ENCODE measurements around the gene LAMTOR4. TPM values are rescaled to one million over a fixed set of nuclear protein-coding genes. Genes with fewer than 3 reads are reported as not detected.

LAMTOR4 gene
- total and polyA plus RNA-seq, 4 donors, result 63.4 to 288 (median 187) TPM

DNA sequence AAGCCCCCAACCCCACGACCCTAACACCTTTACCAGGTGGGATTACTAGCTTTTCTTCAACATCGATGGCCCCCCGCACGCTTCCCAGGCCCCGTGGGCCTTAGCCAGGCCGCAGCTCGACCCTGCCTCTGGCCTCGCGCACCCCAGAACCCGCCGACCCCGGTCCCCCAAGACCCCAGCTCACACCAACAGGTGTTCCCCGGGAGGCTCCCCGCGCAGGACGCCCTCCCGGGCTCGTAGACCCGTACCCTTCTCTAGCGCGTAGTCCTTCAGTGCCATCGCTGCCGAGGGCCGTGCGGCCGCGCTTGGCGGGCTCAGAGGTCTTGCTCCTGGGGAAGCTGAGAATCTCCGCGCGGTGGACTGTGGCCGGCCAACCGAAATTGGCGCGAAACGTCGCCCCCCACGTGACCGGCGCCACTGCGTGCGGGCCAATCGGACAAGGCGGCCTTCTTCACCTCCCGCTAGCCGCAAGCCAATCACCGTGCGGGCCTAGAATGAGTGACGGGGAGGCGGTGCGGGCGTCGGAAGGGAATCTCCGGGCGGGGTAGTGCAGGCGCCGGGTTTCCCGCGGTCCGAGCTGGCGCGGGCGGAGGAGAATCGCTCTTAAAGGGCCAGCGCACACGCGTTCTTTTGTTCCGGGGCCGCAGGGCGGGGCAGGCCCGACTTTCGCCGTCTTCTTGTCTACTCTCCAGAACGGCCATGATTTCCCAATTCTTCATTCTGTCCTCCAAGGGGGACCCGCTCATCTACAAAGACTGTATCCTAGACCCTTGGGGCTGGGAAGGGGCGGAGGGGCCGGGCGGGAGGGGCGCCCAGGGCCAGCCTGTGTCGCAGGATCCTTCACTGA lies 47.5 kb upstream of the LAMTOR4 start, which contains the start of the genes AP4M1 and MCM7:
AP4M1 (plus strand) TSS at position 628 of the 847 bp plus-strand sequence; CDS start at position 700, 72 bp downstream.
MCM7 (minus strand) TSS at position 382 of the 847 bp plus-strand sequence; CDS start at position 279, 103 bp downstream.
- TF ChIP-seq CTCF (IDR thresholded peaks at IDR 0.05; ENCODE audit: control extremely low read depth, extremely low read depth), result no peak
- Histone ChIP-seq H3K27me3 (ENCODE audit: control insufficient read depth in 3 of 3, insufficient read depth in 3 of 3, low read length in 2 of 3) (no peaks in the 10 kb centered on the region), H3K9me3 (ENCODE audit: control insufficient read depth in 4 of 4, insufficient read depth in 3 of 4, low read length in 3 of 4) (no peaks in the 10 kb centered on the region), H3K4me3 (peak within 1 kb of the TSS; percentile 76), H3K27ac (ENCODE audit: low read depth in 1 of 2, low read length in 1 of 2) (peak within 1 kb of the TSS; percentile 84 to 87), H3K36me3 (ENCODE audit: control insufficient read depth in 4 of 4, insufficient read depth in 4 of 4, low read length in 4 of 4) (peaks cover 18 to 42% (median 35%) of the 10 kb centered on the region in 4 donors), H3K9ac (ENCODE audit: insufficient read depth in 1 of 2, low read length in 2 of 2) (peak within 1 kb of the TSS; percentile 46 to 76), H3K4me1 (ENCODE audit: control insufficient read depth in 5 of 5, insufficient read depth in 5 of 5, low read length in 5 of 5) (peaks cover 0 to 15% (median 11%) of the 10 kb centered on the region in 5 donors)
- 0% methylated on average over 80 of the region's 80 CpGs for WGBS, 2 donors
- peak; percentile 99 for DNase-seq
- ATAC-seq (ENCODE audit: insufficient read depth, low FRiP score), result peak; percentile 96

GRCh38 chr7:100102950-100103840 lies 45.5 kb upstream of the LAMTOR4 start:
- H3K9ac ChIP-seq (ENCODE audit: insufficient read depth in 1 of 2, low read length in 2 of 2), result no peak overlapping the region
- peaks cover 0 to 15% (median 11%) of the 10 kb centered on the region in 5 donors for H3K4me1 ChIP-seq (ENCODE audit: control insufficient read depth in 5 of 5, insufficient read depth in 5 of 5, low read length in 5 of 5)
- no peak for ATAC-seq (ENCODE audit: insufficient read depth, low FRiP score)
- no peak overlapping the region for H3K27ac ChIP-seq (ENCODE audit: low read depth in 1 of 2, low read length in 1 of 2)
- H3K27me3 ChIP-seq (ENCODE audit: control insufficient read depth in 3 of 3, insufficient read depth in 3 of 3, low read length in 2 of 3), result no peaks in the 10 kb centered on the region
- no peak overlapping the region for H3K4me3 ChIP-seq
- peaks cover 11 to 47% (median 22%) of the 10 kb centered on the region in 4 donors for H3K36me3 ChIP-seq (ENCODE audit: control insufficient read depth in 4 of 4, insufficient read depth in 4 of 4, low read length in 4 of 4)
- no peak for DNase-seq
- TF ChIP-seq CTCF (IDR thresholded peaks at IDR 0.05; ENCODE audit: control extremely low read depth, extremely low read depth), result no peak
- no peaks in the 10 kb centered on the region for H3K9me3 ChIP-seq (ENCODE audit: control insufficient read depth in 4 of 4, insufficient read depth in 3 of 4, low read length in 3 of 4)
- 92 to 93% methylated on average over 17 of the region's 17 CpGs for WGBS, 2 donors

DNA sequence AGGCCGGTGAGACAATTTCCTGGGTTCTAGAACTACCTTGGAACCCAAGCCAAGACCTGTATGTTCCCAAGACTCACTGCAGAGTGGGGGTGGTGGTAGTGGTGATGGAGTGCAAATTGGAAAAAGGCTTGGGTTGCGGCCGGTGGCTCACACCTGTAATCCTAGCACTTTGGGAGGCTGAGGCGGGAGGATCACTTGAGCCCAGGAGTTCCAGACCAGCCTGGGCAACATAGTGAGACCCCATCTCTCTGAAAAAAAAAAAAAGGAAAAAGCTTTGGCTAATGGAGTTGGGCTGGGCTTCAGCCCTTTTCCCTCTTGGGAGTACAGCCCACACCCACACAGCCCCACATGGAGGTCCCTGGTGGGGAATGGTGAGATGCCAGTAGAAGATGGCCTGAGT lies 43.2 kb upstream of the LAMTOR4 start:
- H3K27me3 ChIP-seq (ENCODE audit: control insufficient read depth in 3 of 3, insufficient read depth in 3 of 3, low read length in 2 of 3), result no peaks in the 10 kb centered on the region
- DNase-seq (no peak), ATAC-seq (ENCODE audit: insufficient read depth, low FRiP score) (no peak)
- no peak overlapping the region for H3K9ac ChIP-seq (ENCODE audit: insufficient read depth in 1 of 2, low read length in 2 of 2)
- 94 to 96% methylated on average over 4 of the region's 4 CpGs for WGBS, 2 donors
- peaks cover 0 to 4% (median 0%) of the 10 kb centered on the region in 5 donors for H3K4me1 ChIP-seq (ENCODE audit: control insufficient read depth in 5 of 5, insufficient read depth in 5 of 5, low read length in 5 of 5)
- no peak overlapping the region for H3K27ac ChIP-seq (ENCODE audit: low read depth in 1 of 2, low read length in 1 of 2)
- no peaks in the 10 kb centered on the region for H3K9me3 ChIP-seq (ENCODE audit: control insufficient read depth in 4 of 4, insufficient read depth in 3 of 4, low read length in 3 of 4)
- no peak for TF ChIP-seq CTCF (IDR thresholded peaks at IDR 0.05; ENCODE audit: control extremely low read depth, extremely low read depth)
- no peak overlapping the region for H3K4me3 ChIP-seq
- H3K36me3 ChIP-seq (ENCODE audit: control insufficient read depth in 4 of 4, insufficient read depth in 4 of 4, low read length in 4 of 4), result peaks cover 5 to 54% (median 17%) of the 10 kb centered on the region in 4 donors
